HepG2 (cell line): Measurements from ENCODE around the gene ARHGAP9. TPM values are rescaled to one million over a fixed set of nuclear protein-coding genes. Genes with fewer than 3 reads are reported as not detected.
A peak's percentile ranks its signal among the peaks of the same experiment; 100 is the strongest.

ENCODE experiments used
- CENPBD1 ChIP-seq: sonication (generic); formaldehyde crosslinking; IDR thresholded peaks from 2 replicates; pipeline ENCODE4 v1.8.0; 2022; ENCODE audit warnings: missing genetic modification reagents, low read depth, mild to moderate bottlenecking, borderline replicate concordance
- ELF4 ChIP-seq: sonication (generic); formaldehyde crosslinking; IDR thresholded peaks from 2 replicates; pipeline ENCODE4 v1.5.0; 2020; ENCODE audit warnings: missing genetic modification reagents, mild to moderate bottlenecking, moderate library complexity, borderline replicate concordance
- ETV6 ChIP-seq: sonication (generic); formaldehyde crosslinking; conservative IDR thresholded peaks from 2 replicates; pipeline ENCODE4 v1.4.0; 2020; ENCODE audit warnings: missing genetic modification reagents
- GABPB1 ChIP-seq: IDR thresholded peaks from 2 replicates; pipeline ENCODE4 v1.6.1; 2016; ENCODE audit warnings: mild to moderate bottlenecking, missing genetic modification reagents, moderate library complexity, missing compliant biosample characterization
- GATAD1 ChIP-seq: IDR thresholded peaks from 2 replicates; pipeline ENCODE4 v1.6.1; 2016; ENCODE audit warnings: missing genetic modification reagents, missing compliant biosample characterization
- HNF4A ChIP-seq: sonication (generic); formaldehyde crosslinking; IDR thresholded peaks from 2 replicates; pipeline ENCODE4 v1.4.0; 2020; ENCODE audit warnings: missing genetic modification reagents
- ISX ChIP-seq: sonication (generic); formaldehyde crosslinking; conservative IDR thresholded peaks from 2 replicates; pipeline ENCODE4 v1.5.0; 2020; ENCODE audit warnings: missing genetic modification reagents
- KDM2A ChIP-seq: sonication (generic); formaldehyde crosslinking; IDR thresholded peaks from 2 replicates; pipeline ENCODE4 v1.4.0; 2020; ENCODE audit warnings: low read depth, missing genetic modification reagents, borderline replicate concordance
- MYC ChIP-seq: sonication (generic); formaldehyde crosslinking; IDR thresholded peaks from 2 replicates; pipeline ENCODE4 v1.9.0; 2021; ENCODE audit warnings: missing genetic modification reagents, borderline replicate concordance
- NFYC ChIP-seq: IDR thresholded peaks from 2 replicates; pipeline ENCODE4 v1.6.1; 2016; ENCODE audit warnings: missing genetic modification reagents, missing compliant biosample characterization
- POLR2G ChIP-seq: fragments of 200-400 bp; formaldehyde crosslinking; IDR thresholded peaks from 2 replicates; pipeline ENCODE4 v1.6.1; 2018; ENCODE audit warnings: mild to moderate bottlenecking, low read depth, low read length, moderate library complexity
- PRDM15 ChIP-seq: sonication (generic); formaldehyde crosslinking; IDR thresholded peaks from 2 replicates; pipeline ENCODE4 v1.4.0; 2020; ENCODE audit warnings: missing genetic modification reagents
- SRF ChIP-seq: IDR thresholded peaks from 2 replicates; pipeline ENCODE4 v1.6.1; 2011; ENCODE audit warnings: mild to moderate bottlenecking, low read depth, low read length, moderate library complexity
- THRA ChIP-seq: sonication (generic); formaldehyde crosslinking; IDR thresholded peaks from 2 replicates; pipeline ENCODE4 v1.4.0; 2020; ENCODE audit warnings: missing genetic modification reagents, borderline replicate concordance
- ZIK1 ChIP-seq: sonication (generic); formaldehyde crosslinking; IDR thresholded peaks from 2 replicates; pipeline ENCODE4 v1.5.0; 2020; ENCODE audit warnings: mild to moderate bottlenecking, low read depth, missing genetic modification reagents, borderline replicate concordance
- ZMAT5 ChIP-seq: sonication (generic); formaldehyde crosslinking; IDR thresholded peaks from 2 replicates; pipeline ENCODE4 v1.5.0; 2020; ENCODE audit warnings: mild to moderate bottlenecking, low read depth, missing genetic modification reagents, borderline replicate concordance
- ZNF275 ChIP-seq: sonication (generic); formaldehyde crosslinking; IDR thresholded peaks from 2 replicates; pipeline ENCODE4 v1.8.0; 2022; ENCODE audit warnings: missing genetic modification reagents, mild to moderate bottlenecking, inconsistent platforms, borderline replicate concordance
- ZNF326 ChIP-seq: sonication (generic); formaldehyde crosslinking; IDR thresholded peaks from 2 replicates; pipeline ENCODE4 v1.4.0; 2020; ENCODE audit warnings: missing genetic modification reagents, borderline replicate concordance
- ZNF496 ChIP-seq: sonication (generic); formaldehyde crosslinking; IDR thresholded peaks from 2 replicates; pipeline ENCODE4 v1.8.1; 2023; ENCODE audit warnings: mild to moderate bottlenecking, moderate library complexity, missing genetic modification reagents; ENCODE audit not compliant: insufficient replicate concordance
- ZNF773 ChIP-seq: sonication (generic); formaldehyde crosslinking; IDR thresholded peaks from 2 replicates; pipeline ENCODE4 v1.4.0; 2020; ENCODE audit warnings: missing genetic modification reagents, borderline replicate concordance
- ZNF790 ChIP-seq: sonication (generic); formaldehyde crosslinking; IDR thresholded peaks from 2 replicates; pipeline ENCODE4 v1.8.0; 2022; ENCODE audit warnings: missing genetic modification reagents, mild to moderate bottlenecking, borderline replicate concordance
- ZNF83 ChIP-seq: sonication (generic); formaldehyde crosslinking; IDR thresholded peaks from 2 replicates; pipeline ENCODE4 v1.4.0; 2020; ENCODE audit warnings: missing genetic modification reagents, mild to moderate bottlenecking, borderline replicate concordance
- polyA plus RNA-seq, 8 experiments: library from polyadenylated mRNA; depleted of rRNA in 3 of 8; stranded (reverse) in 7 of 8; unstranded in 1 of 8; fragments of >200 nt; fragmentation: Illumina TruSeq in 4 of 8; extraction: Trizol in 4 of 8; gene quantifications; 2 replicates each; pipeline versions ENCODE4 v1.2.1 to v1.2.3, GENCODE V29; 2011 to 2016; ENCODE audit warnings: low read depth in 4 of 8, missing spikeins in 1 of 8, mixed read lengths in 1 of 8; ENCODE audit not compliant: insufficient read depth in 1 of 8
- total RNA-seq, 5 experiments: library from RNA; depleted of rRNA; stranded (reverse); fragments of >200 nt; fragmentation: Illumina TruSeq; extraction: Trizol; gene quantifications; 2 replicates each; pipeline ENCODE4 v1.2.3, GENCODE V29; 2016; ENCODE audit warnings: low read depth in 1 of 5

The ARHGAP9 gene
- total and polyA plus RNA-seq, 2 of the 13 experiments (the other 11 are each of a cell fraction or from before 2014, with no cell fraction given) = 0.18 to 1.2 TPM

- TF ChIP-seq THRA = peak; percentile 56; the same call in 1 of the 2 replicates
- TF ChIP-seq HNF4A (CRISPR knock-in tag) = peak; percentile 35; the same call in 1 of the 2 replicates
- TF ChIP-seq CENPBD1 (CRISPR knock-in tag) = no peak
- no peak for TF ChIP-seq ZNF773 (CRISPR knock-in tag)
- TF ChIP-seq ZIK1 (CRISPR knock-in tag) = peak; percentile 89; the same call in 1 of the 2 replicates
- no peak for TF ChIP-seq ZNF496 (CRISPR knock-in tag)
- TF ChIP-seq ETV6 (CRISPR knock-in tag) = peak; percentile 77; the same call in 1 of the 2 replicates
- TF ChIP-seq ZNF326 (CRISPR knock-in tag) = no peak
- peak; percentile 92 for TF ChIP-seq POLR2G
- peak; percentile 90 for TF ChIP-seq GABPB1 (CRISPR knock-in tag)
- TF ChIP-seq ZMAT5 (CRISPR knock-in tag) = no peak
- no peak; the same call in 1 of the 2 replicates for TF ChIP-seq PRDM15 (CRISPR knock-in tag)
- peak; percentile 71; the same call in 1 of the 2 replicates for TF ChIP-seq ZNF790 (CRISPR knock-in tag)
- no peak for TF ChIP-seq ISX (CRISPR knock-in tag)
- TF ChIP-seq ZNF83 = peak; percentile 86; the same call in 1 of the 2 replicates
- TF ChIP-seq ELF4 (CRISPR knock-in tag) = no peak
- TF ChIP-seq GATAD1 = peak; percentile 77
- TF ChIP-seq MYC = peak; percentile 95
- 0 out of 2 replicates have a peak, but pooled peaks have one; percentile 51 for TF ChIP-seq ZNF275 (CRISPR knock-in tag)
- 0 out of 2 replicates have a peak, but pooled peaks have one; percentile 9 for TF ChIP-seq NFYC (CRISPR knock-in tag)
- TF ChIP-seq SRF = no peak
- peak; percentile 90 for TF ChIP-seq KDM2A (CRISPR knock-in tag)
These were observed 48.6 kb downstream of the ARHGAP9 start, which contains the start of gene R3HDM2 (continued) for GRCh38 chr12:57430931-57431566.
